RPMI7951 (cell line): ENCODE results near the gene CUX1. TPM values are rescaled to one million over a fixed set of nuclear protein-coding genes. Genes with fewer than 3 reads are reported as not detected.
"Not testable (repeated sequence)": the region's sequence is repeated elsewhere in the genome, so short reads cannot be mapped to it uniquely, and the experiment has no call there.

ENCODE experiments used
- DNase-seq: peaks from one replicate; pipeline ENCODE4 v3.0.0-alpha.2; 2012; ENCODE audit warnings: low read depth
- total RNA-seq: library from RNA; depleted of rRNA; stranded (reverse); fragments of >200 nt; shearing (Covaris generic); gene quantifications from 2 replicates; pipeline ENCODE4 v1.2.3, GENCODE V29; 2014

Gene CUX1
- total RNA-seq, 1 experiment from 2014 or later = 28.6 TPM

- no peak for DNase-seq
These were observed 486.4 kb downstream of the CUX1 start for GRCh38 chr7:102303669-102304422.

- DNase-seq = no peak
These were observed 487.2 kb downstream of the CUX1 start for GRCh38 chr7:102304668-102305067.

- no peak for DNase-seq
These were observed 488.2 kb downstream of the CUX1 start for GRCh38 chr7:102305414-102306268.

GRCh38 chr7:102306916-102307677 is 489.7 kb downstream of the CUX1 start:
- peak; percentile 76 for DNase-seq

- DNase-seq = no peak
These were observed 493.0 kb downstream of the CUX1 start for GRCh38 chr7:102310414-102310815.

GRCh38 chr7:102312317-102312716 is 494.9 kb downstream of the CUX1 start:
- DNase-seq = no peak

- no peak for DNase-seq
These were observed 496.8 kb downstream of the CUX1 start for GRCh38 chr7:102313997-102314780.

- no peak for DNase-seq
These were observed 500.0 kb downstream of the CUX1 start for GRCh38 chr7:102317231-102318059.

- no peak for DNase-seq
These were observed 501.1 kb downstream of the CUX1 start for GRCh38 chr7:102318482-102318971.

GRCh38 chr7:102319671-102320070 is 502.2 kb downstream of the CUX1 start:
- DNase-seq = no peak

- DNase-seq = no peak
These were observed 502.8 kb downstream of the CUX1 start for GRCh38 chr7:102320181-102320580.

- DNase-seq = no peak
These were observed 503.4 kb downstream of the CUX1 start for GRCh38 chr7:102320601-102321350.

- no peak for DNase-seq
These were observed 504.1 kb downstream of the CUX1 start for GRCh38 chr7:102321351-102322201.

GRCh38 chr7:102322202-102322715 is 504.8 kb downstream of the CUX1 start:
- DNase-seq = no peak

- DNase-seq = no peak
These were observed 506.4 kb downstream of the CUX1 start for GRCh38 chr7:102323914-102324195.

- not testable (repeated sequence) for DNase-seq
These were observed 507.7 kb downstream of the CUX1 start for GRCh38 chr7:102325106-102325505.

- DNase-seq = no peak
These were observed 508.9 kb downstream of the CUX1 start for GRCh38 chr7:102326157-102326889.

- DNase-seq = not testable (repeated sequence)
These were observed 509.8 kb downstream of the CUX1 start for GRCh38 chr7:102327183-102327582.
